Neuronal stem cell (in vitro differentiated cells): Measurements from ENCODE around the gene PIEZO1.
"Not testable (repeated sequence)": the region's sequence is repeated elsewhere in the genome, so short reads cannot be mapped to it uniquely, and the experiment has no call there.

Experiments
- DNase-seq: peaks from one replicate; pipeline ENCODE4 v3.0.0-alpha.2; 2013; ENCODE audit warnings: low spot score
- H2AFZ ChIP-seq: one replicate; pipeline ENCODE4 v1.6.1; 2013; ENCODE audit warnings: mild to moderate bottlenecking, low read length, inconsistent platforms
- H2AK5ac ChIP-seq: 2 replicates; pipeline ENCODE4 v1.6.1; 2013; ENCODE audit warnings: low read depth, mild to moderate bottlenecking, inconsistent platforms, low read length, moderate library complexity, mixed read lengths
- H2BK120ac ChIP-seq: 2 replicates; pipeline ENCODE4 v1.6.1; 2013; ENCODE audit warnings: low read depth, mild to moderate bottlenecking, inconsistent platforms, low read length, moderate library complexity, mixed read lengths
- H2BK12ac ChIP-seq: one replicate; pipeline ENCODE4 v1.6.1; 2013; ENCODE audit warnings: low read length, inconsistent platforms
- H2BK15ac ChIP-seq: 2 replicates; pipeline ENCODE4 v1.6.1; 2013; ENCODE audit warnings: mild to moderate bottlenecking, low read length, inconsistent platforms, mixed read lengths
- H2BK5ac ChIP-seq: one replicate; pipeline ENCODE4 v1.6.1; 2013; ENCODE audit warnings: inconsistent platforms, mild to moderate bottlenecking, low read length, moderate library complexity
- H3K14ac ChIP-seq: one replicate; pipeline ENCODE4 v1.6.1; 2013; ENCODE audit warnings: low read length, inconsistent platforms
- H3K18ac ChIP-seq: 2 replicates; pipeline ENCODE4 v1.6.1; 2013; ENCODE audit warnings: low read length, inconsistent platforms
- H3K23ac ChIP-seq: 2 replicates; pipeline ENCODE4 v1.6.1; 2013; ENCODE audit warnings: low read depth, mild to moderate bottlenecking, mixed read lengths, low read length, inconsistent platforms; ENCODE audit not compliant: poor library complexity
- H3K27ac ChIP-seq: replicated peaks from 3 replicates; pipeline ENCODE4 v1.5.1; 2013; ENCODE audit warnings: low read length, inconsistent platforms
- H3K27me3 ChIP-seq, 3 experiments: 2 replicates each; pipeline ENCODE4 v1.6.1; 2013; ENCODE audit warnings: low read length in 3 of 3, mild to moderate bottlenecking in 2 of 3, inconsistent platforms in 1 of 3, low read depth in 1 of 3, mixed read lengths in 1 of 3, moderate library complexity in 1 of 3; ENCODE audit not compliant: control insufficient read depth in 3 of 3, insufficient read depth in 3 of 3
- H3K36me3 ChIP-seq, 2 donors: replicated peaks in 1 of 2; 2 replicates each; pipeline ENCODE4 v1.6.1; 2013; ENCODE audit warnings: low read length in 2 of 2; ENCODE audit not compliant: control insufficient read depth in 2 of 2, insufficient read depth in 2 of 2
- H3K4ac ChIP-seq: 2 replicates; pipeline ENCODE4 v1.6.1; 2013; ENCODE audit warnings: inconsistent platforms, mild to moderate bottlenecking, low read length, moderate library complexity
- H3K4me1 ChIP-seq, 2 donors: 1 replicate in 1 of 2; 2 replicates in 1 of 2; pipeline ENCODE4 v1.6.1; 2013; ENCODE audit warnings: low read length in 2 of 2, low read depth in 1 of 2; ENCODE audit not compliant: control insufficient read depth in 2 of 2, insufficient read depth in 1 of 2
- H3K4me2 ChIP-seq: one replicate; pipeline ENCODE4 v1.6.1; 2013; ENCODE audit warnings: mild to moderate bottlenecking, low read length, inconsistent platforms; ENCODE audit not compliant: insufficient read depth, poor library complexity, severe bottlenecking
- H3K4me3 ChIP-seq, 2 donors: 2 replicates each; pipeline ENCODE4 v1.5.1; 2013; ENCODE audit warnings: low read length in 2 of 2, mild to moderate bottlenecking in 2 of 2, inconsistent platforms in 1 of 2, moderate library complexity in 1 of 2
- H3K79me1 ChIP-seq: one replicate; pipeline ENCODE4 v1.6.1; 2013; ENCODE audit warnings: low read depth, mild to moderate bottlenecking, inconsistent platforms, low read length, moderate library complexity
- H3K9ac ChIP-seq: one replicate; pipeline ENCODE4 v1.6.1; 2013; ENCODE audit warnings: mild to moderate bottlenecking, low read depth, low read length, inconsistent platforms; ENCODE audit not compliant: poor library complexity
- H3K9me3 ChIP-seq, 2 donors: replicated peaks in 1 of 2; 2 replicates each; pipeline versions ENCODE3 to v1.6.1; 2013; ENCODE audit warnings: low read length in 2 of 2, mild to moderate bottlenecking in 2 of 2, inconsistent platforms in 1 of 2, low read depth in 1 of 2, mixed read lengths in 1 of 2, moderate library complexity in 1 of 2; ENCODE audit not compliant: control insufficient read depth in 2 of 2, insufficient read depth in 1 of 2
- H4K8ac ChIP-seq: one replicate; pipeline ENCODE4 v1.6.1; 2013; ENCODE audit warnings: low read depth, mild to moderate bottlenecking, inconsistent platforms, low read length, moderate library complexity
- H4K91ac ChIP-seq: one replicate; pipeline ENCODE4 v1.6.1; 2013; ENCODE audit warnings: low read length, low read depth, mild to moderate bottlenecking, inconsistent platforms; ENCODE audit not compliant: poor library complexity
- WGBS, 2 donors: extraction: QIAGEN DNeasy Blood & Tissue Kit; methylation state at CpG; one replicate each; pipeline ENCODE4 v1.1.7; 2013; ENCODE audit warnings: missing lambda C conversion rate in 2 of 2, mixed read lengths in 1 of 2; ENCODE audit not compliant: insufficient read length in 2 of 2, insufficient replicate concordance in 1 of 2; ENCODE audit errors: extremely low coverage in 2 of 2; 5-methylcytosine and 5-hydroxymethylcytosine counted together

The PIEZO1 gene

GRCh38 chr16:88823646-88824045 is 38.6 kb upstream of the PIEZO1 start:
- H2BK5ac ChIP-seq, H3K4me3 ChIP-seq, H3K36me3 ChIP-seq, H2AK5ac ChIP-seq, H2AFZ ChIP-seq, DNase-seq, H3K4ac ChIP-seq, H2BK12ac ChIP-seq, H3K18ac ChIP-seq, H3K14ac ChIP-seq, H3K27me3 ChIP-seq, H3K79me1 ChIP-seq, H2BK15ac ChIP-seq, H4K91ac ChIP-seq, H3K23ac ChIP-seq, H2BK120ac ChIP-seq, H3K4me1 ChIP-seq, H3K27ac ChIP-seq, H3K9ac ChIP-seq, H3K4me2 ChIP-seq, H3K9me3 ChIP-seq: not testable (repeated sequence)
- WGBS, 2 donors = no CpG with 5 or more reads among the region's 31 CpGs
- H4K8ac ChIP-seq = peak overlapping the region; percentile 17

GRCh38 chr16:88822281-88823040 is 37.4 kb upstream of the PIEZO1 start:
- Histone ChIP-seq H2BK5ac (peak overlapping the region; percentile 39), H3K79me1 (no peaks in the 10 kb centered on the region), H3K9me3 (no peaks in the 10 kb centered on the region), H2BK15ac (no peak overlapping the region), H2AFZ (no peak overlapping the region), H2AK5ac (no peak overlapping the region), H4K8ac (no peak overlapping the region), H3K4me1 (no peaks in the 10 kb centered on the region), H3K14ac (no peak overlapping the region), H3K4ac (no peak overlapping the region), H3K23ac (peak overlapping the region; percentile 44), H3K27ac (no peak overlapping the region), H3K9ac (no peak overlapping the region), H2BK12ac (no peak overlapping the region), H4K91ac (no peak overlapping the region), H2BK120ac (no peak overlapping the region), H3K4me3 (no peak overlapping the region), H3K18ac (no peak overlapping the region), H3K36me3 (no peaks in the 10 kb centered on the region), H3K4me2 (no peak overlapping the region), H3K27me3 (no peaks in the 10 kb centered on the region)
- no peak for DNase-seq
- WGBS, 2 donors = no CpG with 5 or more reads among the region's 24 CpGs

- DNase-seq = no peak
Observed at GRCh38 chr16:88821168-88821850, 36.3 kb upstream of the PIEZO1 start.

GRCh38 chr16:88820385-88821025 is 35.5 kb upstream of the PIEZO1 start:
- Histone ChIP-seq H3K27ac (no peak overlapping the region), H2AFZ (no peak overlapping the region), H3K18ac (no peak overlapping the region), H2AK5ac (no peak overlapping the region), H3K4me3 (no peak overlapping the region), H3K4me2 (no peak overlapping the region), H3K23ac (no peak overlapping the region), H3K4ac (no peak overlapping the region), H2BK5ac (no peak overlapping the region), H2BK12ac (no peak overlapping the region), H2BK15ac (no peak overlapping the region), H3K9me3 (no peaks in the 10 kb centered on the region), H3K27me3 (no peaks in the 10 kb centered on the region), H4K8ac (no peak overlapping the region), H3K36me3 (no peaks in the 10 kb centered on the region), H4K91ac (no peak overlapping the region), H2BK120ac (no peak overlapping the region), H3K9ac (peak overlapping the region; percentile 44), H3K14ac (no peak overlapping the region), H3K4me1 (no peaks in the 10 kb centered on the region), H3K79me1 (no peaks in the 10 kb centered on the region)
- WGBS, 2 donors = no CpG with 5 or more reads among the region's 20 CpGs
- DNase-seq = no peak

More at GRCh38 chr16:88821168-88821850, 36.3 kb upstream of the PIEZO1 start:
- peak overlapping the region; percentile 18 for H3K4me2 ChIP-seq
- H2BK120ac ChIP-seq = no peak overlapping the region
- no peaks in the 10 kb centered on the region for H3K79me1 ChIP-seq
- H3K27ac ChIP-seq = no peak overlapping the region
- no peak overlapping the region for H3K14ac ChIP-seq
- no peak overlapping the region for H3K18ac ChIP-seq
- no peaks in the 10 kb centered on the region for H3K4me1 ChIP-seq
- H3K27me3 ChIP-seq = no peaks in the 10 kb centered on the region
- no peaks in the 10 kb centered on the region for H3K36me3 ChIP-seq
- no peak overlapping the region for H3K9ac ChIP-seq
- H3K23ac ChIP-seq = peak overlapping the region; percentile 65
- no peak overlapping the region for H2BK15ac ChIP-seq
- no peak overlapping the region for H2AK5ac ChIP-seq
- peak overlapping the region; percentile 39 for H2BK5ac ChIP-seq
- WGBS, 2 donors = no CpG with 5 or more reads among the region's 22 CpGs
- H4K91ac ChIP-seq = no peak overlapping the region
- H2BK12ac ChIP-seq = no peak overlapping the region
- no peak overlapping the region for H4K8ac ChIP-seq
- no peaks in the 10 kb centered on the region for H3K9me3 ChIP-seq
- no peak overlapping the region for H3K4me3 ChIP-seq
- H3K4ac ChIP-seq = no peak overlapping the region
- no peak overlapping the region for H2AFZ ChIP-seq
